Activated CD8-positive, alpha-beta memory T cell treated with anti-CD3 and anti-CD28 coated beads for 4 hours (primary cell): ENCODE results near the gene BICRA.
A peak's percentile ranks its signal among the peaks of the same experiment; 100 is the strongest.

Experiments
- DNase-seq, 2 donors: peaks; one replicate each; pipeline ENCODE4 v3.0.0-alpha.2; 2020; ENCODE audit warnings: low read depth in 2 of 2

Gene BICRA

GRCh38 chr19:47601180-47601904 is 7.6 kb upstream of the BICRA start:
- no peak for DNase-seq

GRCh38 chr19:47603706-47604565 is 5.0 kb upstream of the BICRA start:
- DNase-seq, result no peak

- no peak for DNase-seq
Observed at GRCh38 chr19:47607564-47608073, 1.3 kb upstream of the BICRA start.

- peak; percentile 86 to 88 for DNase-seq
Observed at GRCh38 chr19:47608074-47608918, 638 bp upstream of the BICRA start.

- DNase-seq, result no peak
Observed at GRCh38 chr19:47609906-47610894, 1.3 kb downstream of the BICRA start.

GRCh38 chr19:47610902-47611301 is 2.0 kb downstream of the BICRA start:
- DNase-seq, result no peak

- DNase-seq, result no peak
Observed at GRCh38 chr19:47613165-47614020, 4.5 kb downstream of the BICRA start.

GRCh38 chr19:47614021-47614295 is 5.0 kb downstream of the BICRA start:
- no peak for DNase-seq

- no peak for DNase-seq
Observed at GRCh38 chr19:47614559-47614958, 5.6 kb downstream of the BICRA start.

- DNase-seq, result no peak
Observed at GRCh38 chr19:47615230-47615629, 6.3 kb downstream of the BICRA start.

- DNase-seq, result no peak
Observed at GRCh38 chr19:47615714-47616113, 6.8 kb downstream of the BICRA start.

- no peak for DNase-seq
Observed at GRCh38 chr19:47618771-47619170, 9.8 kb downstream of the BICRA start.

GRCh38 chr19:47619763-47620162 is 10.8 kb downstream of the BICRA start:
- DNase-seq, result no peak

- no peak for DNase-seq
Observed at GRCh38 chr19:47623151-47623920, 14.4 kb downstream of the BICRA start.

- DNase-seq, result no peak
Observed at GRCh38 chr19:47623921-47624391, 15.0 kb downstream of the BICRA start.

GRCh38 chr19:47625650-47626049 is 16.7 kb downstream of the BICRA start:
- DNase-seq, result no peak

- no peak for DNase-seq
Observed at GRCh38 chr19:47626238-47626637, 17.3 kb downstream of the BICRA start.

- DNase-seq, result no peak
Observed at GRCh38 chr19:47628078-47628771, 19.3 kb downstream of the BICRA start.
